Measurements from ENCODE around the gene GLIPR1.
A peak's percentile ranks its signal among the peaks of the same experiment; 100 is the strongest.
"Not testable (repeated sequence)": the region's sequence is repeated elsewhere in the genome, so short reads cannot be mapped to it uniquely, and the experiment has no call there.

Gene GLIPR1

DNA sequence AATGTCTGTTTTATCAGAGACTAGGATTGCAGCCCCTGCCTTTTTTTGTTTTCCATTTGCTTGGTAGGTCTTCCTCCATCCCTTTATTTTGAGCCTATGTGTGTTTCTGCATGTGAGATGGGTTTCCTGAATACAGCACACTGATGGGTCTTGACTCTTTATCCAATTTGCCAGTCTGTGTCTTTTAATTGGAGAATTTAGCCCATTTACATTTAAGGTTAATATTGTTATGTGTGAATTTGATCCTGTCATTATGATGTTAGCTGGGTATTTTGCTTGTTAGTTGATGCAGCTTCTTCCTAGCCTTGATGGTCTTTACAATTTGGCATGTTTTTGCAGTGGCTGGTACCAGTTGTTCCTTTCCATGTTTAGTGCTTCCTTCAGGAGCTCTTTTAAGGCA lies 40.7 kb downstream of the GLIPR1 start:
- DNase-seq (ENCODE audit: low read depth): not testable (repeated sequence)

GRCh38 chr12:75522124-75522523 lies 41.6 kb downstream of the GLIPR1 start:
- not testable (repeated sequence) for DNase-seq (ENCODE audit: low read depth)

GRCh38 chr12:75525263-75525662 lies 44.7 kb downstream of the GLIPR1 start:
- DNase-seq (ENCODE audit: low read depth): no peak

- DNase-seq (ENCODE audit: low read depth): peak; percentile 49
Measured at GRCh38 chr12:75526655-75527511, 46.3 kb downstream of the GLIPR1 start.

DNA sequence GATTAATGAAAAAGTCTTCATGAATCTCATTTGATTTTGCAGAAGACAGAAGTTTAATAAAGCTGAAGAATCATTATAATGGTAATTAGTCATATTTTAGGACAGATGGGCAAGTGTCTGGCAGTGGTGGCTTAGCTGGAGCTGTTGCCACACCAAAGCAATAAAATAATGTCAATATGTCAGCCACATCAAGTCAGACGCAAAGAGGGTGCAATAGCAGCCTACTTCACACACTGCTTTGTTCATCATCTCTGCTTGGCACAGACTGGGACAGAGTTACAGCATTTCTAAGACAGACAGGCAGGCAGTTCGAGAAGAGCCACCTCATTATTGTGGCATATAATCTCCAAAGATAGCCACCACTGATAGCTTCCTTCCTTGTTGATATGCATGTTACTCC lies 47.7 kb downstream of the GLIPR1 start:
- DNase-seq (ENCODE audit: low read depth): no peak

DNA sequence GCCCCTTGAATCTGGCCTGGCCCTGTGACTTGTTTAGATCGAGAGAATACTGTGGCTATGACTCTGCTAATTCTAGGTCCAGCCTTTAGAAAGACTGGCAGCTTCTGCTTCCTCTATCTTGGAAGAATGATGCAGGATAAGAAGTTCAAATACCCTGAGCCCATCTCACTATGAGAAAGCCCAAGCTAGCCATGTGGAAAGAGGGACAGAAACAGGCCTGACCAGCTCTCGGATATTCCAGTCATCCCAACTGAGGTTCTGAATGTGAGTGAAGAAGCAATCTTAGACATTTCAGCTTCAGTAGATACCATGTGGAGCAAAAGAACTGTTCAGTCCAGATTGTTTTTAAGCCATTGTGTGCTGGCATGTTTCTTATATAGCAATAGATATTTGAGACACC lies 48.1 kb downstream of the GLIPR1 start:
- no peak for DNase-seq (ENCODE audit: low read depth)

GRCh38 chr12:75529316-75529715 lies 48.8 kb downstream of the GLIPR1 start:
- DNase-seq (ENCODE audit: low read depth): no peak

DNA sequence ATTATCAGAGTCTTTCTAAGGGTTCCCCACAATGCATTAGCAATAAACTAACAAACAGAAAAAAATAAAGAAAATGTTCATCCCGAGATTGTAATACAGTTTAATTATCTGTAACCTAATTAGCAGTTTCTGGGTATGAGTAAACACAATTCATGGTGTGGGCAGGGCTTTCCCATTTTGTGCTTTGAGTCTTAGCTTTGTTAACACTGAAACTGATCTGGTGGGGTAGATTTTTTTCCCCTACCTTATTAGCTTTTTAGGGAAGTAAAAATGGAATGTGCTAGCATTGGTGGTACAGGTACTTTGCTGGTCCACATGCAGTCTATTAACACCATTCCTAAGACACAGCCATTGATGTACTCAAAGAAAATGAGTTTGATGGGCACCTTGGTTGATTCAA lies 49.3 kb downstream of the GLIPR1 start:
- DNase-seq (ENCODE audit: low read depth): no peak

DNA sequence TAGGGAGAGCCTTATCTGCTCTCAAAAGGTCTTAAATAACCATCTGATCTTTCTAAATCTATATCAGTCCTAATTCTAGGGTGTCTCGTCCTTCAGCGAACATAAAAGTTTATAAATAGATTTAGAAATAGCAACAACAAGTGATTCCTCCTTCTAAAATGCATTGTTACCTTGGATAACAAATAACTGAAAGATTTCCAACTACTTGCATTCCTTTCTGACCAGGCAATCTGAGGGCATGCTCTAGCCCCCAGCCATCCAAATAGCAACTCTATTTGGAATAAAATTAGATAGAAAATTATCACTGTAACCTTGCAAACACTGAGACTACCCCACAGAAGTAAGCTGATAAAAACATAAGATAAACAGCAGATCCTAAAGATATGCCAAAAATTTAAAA lies 52.7 kb downstream of the GLIPR1 start:
- DNase-seq (ENCODE audit: low read depth): no peak

DNA sequence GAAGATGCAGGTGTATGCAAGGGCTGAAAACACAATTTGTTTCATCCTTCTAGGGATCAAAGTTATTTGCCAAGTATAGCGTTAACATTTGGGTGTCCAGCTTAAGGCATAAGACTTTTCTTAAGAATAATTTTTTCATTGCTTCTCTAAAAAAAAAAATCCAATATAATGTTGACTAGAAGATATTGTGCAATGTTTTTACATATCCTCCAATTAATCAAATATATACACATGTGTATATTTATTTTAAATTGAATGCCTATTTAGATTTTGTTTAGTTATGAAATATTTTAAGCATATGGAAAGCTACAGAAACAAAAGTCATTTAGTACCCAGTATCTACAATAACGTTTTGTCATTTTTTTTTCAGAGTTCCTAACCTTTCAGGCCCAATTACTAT lies 59.3 kb downstream of the GLIPR1 start:
- DNase-seq (ENCODE audit: low read depth): no peak

DNA sequence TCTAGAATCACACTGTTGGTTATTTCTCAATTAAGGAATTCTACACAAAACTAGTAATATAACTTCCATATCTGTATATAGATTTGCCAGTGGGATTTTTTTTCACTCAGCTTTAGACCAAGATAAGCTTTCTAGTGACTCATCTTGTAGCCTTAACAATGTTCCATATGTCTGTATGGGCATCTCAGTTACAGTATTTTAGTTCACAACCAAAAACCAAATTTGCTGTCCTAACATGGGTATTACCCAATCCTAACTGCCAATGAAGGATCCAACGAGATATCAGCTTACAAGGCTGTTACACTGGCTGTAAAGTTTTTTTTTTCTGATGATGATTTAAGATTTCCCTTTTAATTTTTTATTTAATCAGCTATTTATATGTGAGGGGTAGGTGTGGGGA lies 62.4 kb downstream of the GLIPR1 start:
- DNase-seq (ENCODE audit: low read depth): no peak

- no peak for DNase-seq (ENCODE audit: low read depth)
Measured at GRCh38 chr12:75543529-75543928, 63.0 kb downstream of the GLIPR1 start.

- DNase-seq (ENCODE audit: low read depth): no peak
Measured at GRCh38 chr12:75545636-75546035, 65.1 kb downstream of the GLIPR1 start.

- no peak for DNase-seq (ENCODE audit: low read depth)
Measured at GRCh38 chr12:75548879-75549278, 68.3 kb downstream of the GLIPR1 start.

- DNase-seq (ENCODE audit: low read depth): no peak
Measured at GRCh38 chr12:75549989-75550388, 69.4 kb downstream of the GLIPR1 start.

DNA sequence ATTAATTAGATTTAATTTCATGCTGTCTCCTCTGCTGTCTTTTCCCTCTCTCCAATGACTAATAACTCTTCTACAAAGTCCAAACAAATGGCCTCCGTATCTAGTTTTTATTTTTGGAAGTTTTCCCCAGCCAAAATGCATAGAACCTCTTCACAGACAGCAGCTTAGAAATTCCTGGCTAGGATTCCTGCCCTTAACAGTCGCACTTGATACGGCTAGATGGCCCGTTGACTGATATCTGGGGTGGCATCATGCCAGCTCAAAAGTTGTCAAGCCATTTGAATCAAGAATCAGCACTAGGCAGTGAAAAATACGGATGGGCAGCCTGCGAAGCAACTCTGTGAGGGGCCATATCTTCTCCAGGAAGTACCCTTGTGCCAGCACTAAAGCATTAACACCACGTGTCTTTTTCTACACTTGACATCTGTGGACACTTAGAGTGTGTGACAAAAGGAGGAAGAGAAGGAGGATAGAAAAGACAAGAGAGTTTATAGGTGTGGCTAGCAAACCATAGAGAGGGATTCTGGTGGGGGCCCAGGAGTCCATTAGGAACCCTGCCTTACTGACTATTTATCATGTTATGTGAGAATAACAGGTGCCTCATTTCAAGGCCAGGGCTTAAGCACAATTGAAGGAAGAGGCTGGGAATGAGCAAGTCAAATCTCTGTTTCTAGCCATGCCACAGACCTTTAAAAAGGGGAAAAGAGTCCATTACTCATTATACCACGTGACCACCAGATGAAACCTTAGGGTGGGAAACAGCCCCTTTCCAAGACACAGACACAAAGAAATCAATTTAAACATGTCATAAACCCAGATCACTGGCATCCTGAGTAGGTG lies 70.1 kb downstream of the GLIPR1 start:
- DNase-seq (ENCODE audit: low read depth): no peak

DNA sequence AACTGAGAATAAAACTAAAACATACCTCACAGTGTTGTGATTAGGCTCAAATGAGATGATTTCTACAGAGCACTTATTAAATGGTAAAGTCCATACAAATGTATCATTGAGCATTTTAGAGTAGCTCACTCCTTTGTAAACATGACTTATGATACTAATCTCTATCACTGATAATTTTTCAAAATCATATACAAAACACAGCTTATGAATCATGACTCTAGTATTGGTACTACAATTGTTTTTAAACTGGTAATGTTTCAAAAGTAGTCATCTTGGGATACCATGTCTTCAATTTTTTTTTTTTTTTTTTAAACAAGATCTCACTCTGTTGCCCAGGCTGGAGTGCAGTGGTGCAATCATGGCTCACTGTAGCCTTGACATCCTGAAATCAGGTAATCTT lies 70.9 kb downstream of the GLIPR1 start:
- DNase-seq (ENCODE audit: low read depth): no peak

DNA sequence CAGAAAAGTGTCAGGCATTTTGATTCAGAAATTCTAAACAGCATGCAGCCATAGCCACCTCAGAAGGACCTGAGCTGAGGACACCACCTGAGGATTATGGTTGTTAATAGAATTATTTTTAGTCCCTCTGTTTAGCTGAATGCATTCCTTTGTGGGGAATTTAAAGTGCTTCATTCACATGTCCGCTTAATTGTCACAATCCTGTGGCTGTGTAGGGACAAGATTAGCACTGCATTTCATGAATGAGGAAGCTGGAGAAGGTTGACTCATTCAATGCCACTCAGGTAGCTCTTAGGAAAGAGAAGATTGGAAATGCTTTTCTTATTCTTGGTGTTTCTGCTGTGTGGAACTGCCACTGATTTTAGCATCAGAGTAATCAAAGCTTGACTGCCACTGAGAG lies 72.8 kb downstream of the GLIPR1 start:
- no peak for DNase-seq (ENCODE audit: low read depth)
